Activated T-cell treated with anti-CD3 and anti-CD28 coated beads, Interleukin-2, amount 50 U/mL, for 48 hours (primary cell): ENCODE data around the gene CCNB1IP1.
A peak's percentile ranks its signal among the peaks of the same experiment; 100 is the strongest.
"Not testable (repeated sequence)": the region's sequence is repeated elsewhere in the genome, so short reads cannot be mapped to it uniquely, and the experiment has no call there.

Experiments used
- DNase-seq, 2 experiments: peaks; one replicate each; pipeline ENCODE4 v3.0.0-alpha.2; 2020

The CCNB1IP1 gene

DNA sequence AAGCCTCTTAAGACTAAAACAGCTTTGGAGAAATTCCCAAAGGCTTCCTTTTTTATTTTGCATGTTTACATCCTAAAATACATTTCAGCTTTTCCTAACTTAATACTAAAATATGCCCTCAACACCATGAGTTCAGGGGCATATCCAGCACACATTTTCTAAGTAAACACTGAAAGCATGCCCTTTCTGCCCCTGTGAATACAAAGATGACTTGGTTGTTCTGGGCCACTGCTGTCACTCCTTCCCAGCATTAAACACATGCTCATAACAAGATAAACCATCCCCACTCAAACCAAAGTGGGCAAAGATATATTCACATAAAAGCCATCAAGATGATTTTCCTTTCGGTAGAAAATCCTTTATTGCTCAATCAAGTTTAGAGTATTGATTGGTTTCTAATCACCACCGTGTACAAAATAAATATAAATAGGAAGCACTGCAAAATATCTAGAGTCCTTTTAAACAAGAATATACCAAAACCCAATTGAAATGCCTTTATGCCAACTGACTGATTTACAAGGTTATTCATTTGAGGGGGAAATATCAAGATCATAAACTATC is 1.9 kb downstream of the CCNB1IP1 start:
- no peak for DNase-seq

DNA sequence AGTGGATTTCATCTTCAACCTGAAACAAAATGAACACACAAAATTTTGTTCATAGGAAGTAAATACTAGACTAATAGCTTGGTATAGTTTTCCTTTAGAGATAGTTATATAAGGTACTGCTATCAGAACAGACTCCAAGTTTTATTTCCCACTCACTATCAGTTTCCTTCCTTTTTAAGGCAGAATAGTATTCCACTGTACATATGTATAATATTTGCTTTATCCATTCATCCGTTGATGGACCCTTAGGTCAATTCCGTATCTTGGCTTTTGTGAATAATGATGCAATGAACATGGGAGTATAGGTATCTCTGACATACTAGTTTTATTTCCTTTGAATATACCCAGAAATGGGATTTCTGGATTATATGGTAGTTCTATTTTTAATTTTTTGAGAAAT is 3.7 kb downstream of the CCNB1IP1 start:
- no peak for DNase-seq

DNA sequence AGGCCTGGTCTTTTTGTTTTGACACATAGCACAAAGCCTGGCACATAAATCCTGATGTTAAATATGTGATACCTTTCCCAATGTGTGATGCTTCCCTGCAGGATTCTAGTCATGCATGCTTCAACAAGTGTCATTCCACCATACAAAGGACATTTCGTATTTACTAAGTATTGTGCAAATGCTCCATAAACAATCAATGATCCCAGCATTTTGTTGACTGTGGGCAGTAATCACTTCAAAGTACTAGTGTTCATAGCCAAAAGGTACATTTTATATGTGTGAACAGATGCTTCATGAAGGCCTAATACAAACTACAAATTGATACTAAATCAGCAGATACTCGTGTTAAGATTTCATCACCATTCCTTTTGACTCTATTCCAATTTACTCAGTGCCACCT is 4.4 kb downstream of the CCNB1IP1 start:
- DNase-seq = no peak

DNA sequence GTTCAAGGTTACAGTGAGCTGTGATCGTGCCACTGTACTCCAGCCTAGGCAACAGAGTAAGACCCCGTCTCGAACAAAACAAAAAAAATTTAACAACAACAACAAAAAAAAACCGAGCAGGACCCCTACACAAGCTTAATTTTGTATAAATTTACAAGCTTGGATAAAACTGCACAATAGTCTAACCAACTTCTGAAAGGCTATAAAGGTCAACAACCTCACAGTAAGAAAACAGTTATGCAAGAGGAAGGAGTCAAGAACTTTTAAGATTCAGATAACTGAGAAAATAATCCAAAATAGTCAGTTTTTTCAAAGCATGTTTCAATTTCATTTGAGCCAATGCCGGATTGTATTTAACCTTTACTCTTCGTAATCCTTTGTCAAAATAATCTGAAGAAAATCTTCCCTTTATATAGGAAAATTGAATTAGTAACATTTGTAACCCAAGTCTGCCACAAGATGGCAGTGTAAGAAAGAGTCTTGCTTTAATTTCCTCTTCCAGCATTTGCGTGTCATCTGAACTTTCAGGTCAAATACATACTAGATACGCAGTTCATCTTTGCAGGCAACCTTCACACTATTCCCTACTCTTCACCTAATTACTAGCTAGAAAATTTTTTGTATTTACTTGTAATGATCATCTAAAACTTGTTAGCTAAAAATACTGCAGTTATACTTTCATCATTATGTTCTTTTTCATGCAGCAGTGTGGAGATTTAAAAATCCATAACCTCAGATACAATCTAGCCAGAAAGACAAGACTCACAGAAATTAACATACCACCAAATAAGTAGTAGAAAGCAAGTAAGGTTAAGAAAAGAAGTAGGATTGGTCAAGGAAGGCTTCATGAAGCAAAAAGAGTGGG is 5.8 kb downstream of the CCNB1IP1 start:
- no peak for DNase-seq

DNA sequence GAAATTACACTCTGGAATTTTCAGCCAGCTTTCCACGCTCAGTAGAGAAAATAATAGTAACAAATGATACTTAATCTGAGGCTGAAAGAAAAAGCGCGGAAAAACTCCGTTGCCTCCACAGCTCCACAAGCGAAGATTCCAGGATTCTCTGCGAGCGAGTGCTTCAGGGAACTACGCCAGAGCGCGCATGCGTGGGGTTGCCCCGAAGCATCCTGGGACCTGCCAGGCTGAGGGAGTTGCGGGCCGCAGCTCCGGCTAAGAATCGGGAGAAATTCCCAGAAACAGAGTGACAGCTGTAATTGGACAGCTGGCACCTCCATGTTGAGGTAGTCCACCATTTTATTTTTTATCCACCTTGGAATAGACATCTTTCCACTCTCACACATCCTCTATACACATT is 15.4 kb downstream of the CCNB1IP1 start:
- DNase-seq = no peak

DNA sequence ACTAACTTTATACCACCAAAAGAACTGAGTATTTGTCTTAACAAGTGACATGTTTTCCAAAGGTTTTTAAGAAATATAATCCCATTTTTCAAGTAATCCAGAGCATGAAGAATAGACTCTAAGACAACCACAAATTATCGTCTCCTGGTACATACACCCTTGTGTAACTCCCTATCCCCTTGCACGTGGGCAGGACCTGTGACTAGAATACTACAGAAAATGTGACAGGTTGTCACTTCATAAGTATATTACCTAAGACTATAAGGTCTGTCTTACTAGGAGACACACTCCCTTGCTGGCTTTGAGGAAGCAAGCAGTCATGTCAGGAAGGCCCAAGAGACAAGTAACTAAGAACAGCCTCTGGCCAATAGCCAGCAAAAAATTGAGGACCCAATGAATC is 19.1 kb downstream of the CCNB1IP1 start:
- DNase-seq = no peak

DNA sequence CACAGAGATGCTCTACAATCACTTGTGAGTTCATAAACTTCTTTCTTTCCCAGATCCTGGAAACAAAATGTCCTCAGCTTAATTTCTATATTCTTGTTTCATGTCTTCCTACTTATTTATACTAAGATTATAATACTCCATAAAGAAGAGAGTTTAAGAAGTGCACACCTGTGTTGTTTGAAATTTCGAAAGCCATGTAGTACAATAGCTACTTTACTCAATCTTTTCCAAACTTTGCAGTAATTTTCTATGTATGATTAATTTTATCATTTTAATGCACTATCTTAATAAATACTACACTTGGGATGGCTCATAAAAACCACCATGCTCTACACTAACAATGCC is 27.0 kb downstream of the CCNB1IP1 start:
- DNase-seq = no peak

DNA sequence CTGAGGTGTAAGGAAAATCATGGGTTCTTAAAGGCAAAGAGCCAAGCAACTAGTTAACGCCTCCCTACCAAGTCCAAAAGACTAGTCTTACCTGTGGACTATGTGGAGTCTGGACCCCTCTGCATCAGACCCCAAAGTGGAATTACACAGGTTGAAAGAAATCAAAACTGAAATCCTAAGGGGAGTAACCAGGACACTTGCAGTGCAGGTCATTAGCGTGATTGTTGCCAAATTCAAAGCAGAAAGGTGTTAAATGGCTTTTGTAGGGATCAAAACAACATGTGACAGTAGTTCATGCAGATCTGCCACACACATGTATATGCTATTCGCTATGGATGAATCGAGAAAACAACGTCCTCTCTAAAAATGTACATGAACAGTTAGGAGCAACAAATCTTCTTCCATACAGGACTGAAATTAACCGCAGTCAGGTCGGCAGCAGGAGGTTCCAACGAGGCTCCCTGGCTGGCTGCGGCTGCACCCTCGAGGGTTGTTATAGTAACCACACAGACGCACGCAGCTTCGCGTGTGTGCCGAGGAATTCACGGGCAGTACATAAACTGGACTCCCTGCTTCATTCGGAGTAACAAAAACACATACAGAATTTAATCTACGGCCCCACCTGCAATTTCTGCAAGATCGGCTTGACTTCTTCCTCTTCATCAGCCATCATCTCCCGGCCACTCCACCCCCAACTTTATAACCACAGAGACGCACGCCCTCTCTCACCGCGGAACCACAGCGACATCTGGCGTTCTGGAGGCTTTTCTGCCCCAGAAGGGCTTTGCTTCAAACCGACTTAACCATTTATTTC is 27.6 kb downstream of the CCNB1IP1 start, which contains the start of gene TTC5:
Gene TTC5, minus strand, starts transcription at position 687 of the 814 bp plus-strand sequence. Its CDS starts 14 bp downstream, at position 673.
- DNase-seq = peak; percentile 93 to 95

DNA sequence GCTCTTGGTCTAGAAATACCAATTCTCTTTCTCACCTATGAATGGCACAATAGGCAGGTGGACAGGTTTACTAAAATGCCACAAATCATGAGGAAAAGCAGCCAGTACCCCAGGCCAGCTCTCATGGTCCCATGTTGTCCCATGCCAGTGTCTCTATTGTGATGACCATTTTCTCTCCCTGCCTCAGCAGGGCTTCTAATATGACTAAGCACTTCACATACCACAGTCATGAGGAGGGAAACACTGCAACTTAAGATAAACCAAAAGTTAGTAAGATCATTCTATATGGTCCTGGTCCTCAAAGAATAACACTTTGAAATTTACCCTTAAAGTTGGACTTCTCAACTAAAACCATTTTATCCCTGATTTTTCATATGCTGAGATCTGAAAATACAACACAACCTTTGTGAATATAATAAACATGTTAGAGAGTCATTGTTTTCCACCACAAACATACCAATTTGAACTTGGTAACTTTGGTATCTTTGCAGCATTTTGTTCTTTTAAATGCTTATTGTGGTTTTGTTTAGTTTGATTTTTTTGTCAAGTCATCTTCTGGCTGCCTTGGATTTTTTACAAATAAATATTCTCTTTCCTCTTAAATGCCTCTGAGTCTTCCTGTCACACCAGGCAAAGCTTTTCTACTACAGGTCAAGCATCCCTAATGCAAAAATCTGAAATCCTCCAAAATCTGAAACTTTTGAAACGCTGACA is 30.9 kb downstream of the CCNB1IP1 start:
- no peak for DNase-seq

DNA sequence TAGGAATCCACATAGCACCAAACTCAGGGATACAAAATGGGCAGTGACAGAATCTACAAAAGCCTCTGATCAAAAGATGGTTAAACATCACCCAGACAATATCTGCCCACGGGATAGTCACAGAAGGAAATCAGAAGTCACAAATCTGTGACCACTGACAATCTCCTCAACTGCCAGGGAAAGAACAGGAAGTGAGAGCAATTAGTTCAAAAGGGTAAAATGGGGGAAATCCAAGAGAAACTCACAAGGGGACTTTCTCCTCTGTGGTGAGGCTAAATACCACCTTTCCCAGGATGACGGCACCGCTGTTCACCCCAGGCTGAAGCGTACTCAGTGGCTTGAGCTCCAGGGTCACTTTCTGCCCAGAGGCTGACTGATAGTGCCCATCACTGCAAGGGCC is 38.0 kb downstream of the CCNB1IP1 start:
- no peak for DNase-seq

DNA sequence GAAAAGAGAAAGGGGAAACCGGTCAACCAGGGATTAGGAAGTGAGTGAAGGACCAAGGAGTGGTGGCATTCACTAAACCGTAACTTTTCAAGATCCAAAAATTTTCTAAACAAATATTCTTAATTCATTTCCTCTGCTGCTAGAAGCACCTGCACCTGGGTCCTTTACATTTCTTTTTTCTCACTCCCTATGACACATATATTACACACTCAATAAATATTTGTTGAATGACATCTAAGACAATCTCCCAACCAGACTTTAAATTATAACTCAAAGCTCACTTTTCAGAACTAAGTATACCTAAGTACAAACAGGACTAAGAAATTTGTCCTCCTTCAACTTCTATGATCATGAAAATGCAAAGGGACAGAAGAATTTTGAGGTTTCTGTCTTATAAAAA is 38.4 kb downstream of the CCNB1IP1 start:
- no peak for DNase-seq

DNA sequence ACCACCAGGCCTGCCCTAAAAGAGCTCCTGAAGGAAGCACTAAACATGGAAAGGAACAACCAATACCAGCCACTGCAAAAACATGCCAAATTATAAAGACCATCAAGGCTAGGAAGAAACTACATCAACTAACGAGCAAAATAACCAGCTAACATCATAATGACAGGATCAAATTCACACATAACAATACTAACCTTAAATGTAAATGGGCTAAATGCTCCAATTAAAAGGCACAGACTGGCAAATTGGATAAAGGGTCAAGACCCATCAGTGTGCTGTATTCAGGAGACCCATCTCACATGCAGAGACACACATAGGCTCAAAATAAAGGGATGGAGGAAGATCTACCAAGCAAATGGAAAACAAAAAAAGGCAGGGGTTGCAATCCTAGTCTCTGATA is 51.1 kb downstream of the CCNB1IP1 start:
- DNase-seq = not testable (repeated sequence)

DNA sequence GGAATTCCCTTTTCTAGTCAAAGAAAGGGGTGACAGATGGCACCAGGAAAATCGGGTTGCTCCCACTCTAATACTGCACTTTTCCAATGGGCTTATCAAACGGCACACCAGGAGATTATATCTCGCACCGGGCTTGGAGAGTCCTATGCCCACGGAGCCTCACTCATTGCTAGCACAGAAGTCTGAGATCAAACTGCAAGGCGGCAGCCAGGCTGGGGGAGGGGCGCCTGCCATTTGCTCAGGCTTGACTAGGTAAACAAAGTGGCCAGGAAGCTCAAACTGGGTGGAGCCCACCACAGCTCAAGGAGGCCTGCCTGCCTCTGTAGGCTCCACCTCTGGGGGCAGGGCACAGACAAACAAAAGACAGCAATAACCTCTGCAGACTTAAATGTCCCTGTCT is 52.8 kb downstream of the CCNB1IP1 start:
- not testable (repeated sequence) for DNase-seq

DNA sequence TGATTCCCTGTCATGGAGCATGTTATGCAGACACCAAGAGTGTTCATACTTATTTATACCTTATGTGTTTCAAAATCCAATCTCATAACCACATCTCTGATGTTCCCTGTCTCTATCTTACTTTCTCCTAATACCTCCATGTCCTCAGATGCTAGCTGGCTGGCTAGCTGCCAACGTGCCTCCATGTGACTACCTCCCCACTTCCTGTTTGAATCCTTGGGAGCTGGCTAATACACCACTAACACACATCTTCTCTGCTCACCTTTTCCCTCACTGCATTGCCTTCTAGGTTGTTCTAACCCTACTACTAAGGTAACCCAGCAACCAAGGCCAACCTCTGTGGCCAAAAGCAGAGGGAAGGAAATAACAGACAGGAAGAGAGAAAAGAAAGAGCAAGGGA is 54.7 kb downstream of the CCNB1IP1 start:
- no peak for DNase-seq

DNA sequence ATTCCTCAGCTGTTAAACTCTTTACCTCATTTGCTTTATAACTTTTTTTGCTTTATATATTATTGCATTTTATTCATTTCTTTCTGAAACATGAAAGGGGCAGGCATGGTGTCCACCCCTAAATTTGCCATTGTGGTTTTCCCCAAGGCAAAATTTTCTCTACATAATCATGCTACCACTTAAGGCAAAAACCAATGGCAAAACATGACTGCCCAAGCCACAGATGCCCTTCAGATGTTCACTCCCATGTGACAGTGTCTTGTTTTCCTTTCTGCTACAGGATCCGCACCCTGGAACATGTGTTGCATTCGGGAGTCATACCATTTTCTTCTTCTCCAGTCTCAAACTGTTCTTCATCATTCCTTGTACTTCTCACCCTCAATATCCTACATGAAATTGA is 55.7 kb downstream of the CCNB1IP1 start:
- no peak for DNase-seq

DNA sequence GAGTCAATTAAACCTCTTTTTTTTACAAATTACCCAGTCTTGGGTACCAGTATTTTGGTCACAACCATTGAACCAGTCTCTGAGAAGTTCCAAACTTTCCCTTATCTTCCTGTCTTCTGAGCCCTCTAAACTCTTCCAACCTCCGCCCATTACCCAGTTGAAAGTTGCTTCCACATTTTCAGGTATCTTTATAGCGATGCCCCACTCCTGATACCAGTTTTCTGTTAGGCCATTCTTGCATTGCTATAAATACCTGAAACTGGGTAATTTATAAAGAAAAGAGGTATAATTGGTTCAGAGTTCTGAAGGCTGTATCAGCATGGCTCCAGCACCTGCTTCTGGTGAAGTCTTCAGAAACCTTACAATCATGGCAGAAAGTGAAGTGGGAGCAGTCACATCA is 59.0 kb downstream of the CCNB1IP1 start:
- no peak for DNase-seq

DNA sequence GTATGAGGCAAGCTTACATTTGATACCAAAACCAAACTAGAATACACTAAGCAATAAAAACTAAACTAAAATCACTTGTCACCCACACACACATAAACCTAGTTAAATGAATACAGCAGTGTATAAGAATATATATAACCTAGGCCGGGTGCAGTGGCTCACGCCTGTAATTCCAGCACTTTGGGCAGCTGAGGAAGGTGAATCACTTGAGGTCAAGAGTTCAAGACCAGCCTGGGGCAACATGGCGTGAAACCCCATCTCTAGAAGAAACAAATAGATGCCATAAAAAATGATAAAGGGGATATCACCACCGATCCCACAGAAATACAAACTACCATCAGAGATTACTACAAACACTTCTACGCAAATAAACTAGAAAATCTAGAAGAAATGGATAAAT is 68.7 kb downstream of the CCNB1IP1 start:
- not testable (repeated sequence) for DNase-seq

DNA sequence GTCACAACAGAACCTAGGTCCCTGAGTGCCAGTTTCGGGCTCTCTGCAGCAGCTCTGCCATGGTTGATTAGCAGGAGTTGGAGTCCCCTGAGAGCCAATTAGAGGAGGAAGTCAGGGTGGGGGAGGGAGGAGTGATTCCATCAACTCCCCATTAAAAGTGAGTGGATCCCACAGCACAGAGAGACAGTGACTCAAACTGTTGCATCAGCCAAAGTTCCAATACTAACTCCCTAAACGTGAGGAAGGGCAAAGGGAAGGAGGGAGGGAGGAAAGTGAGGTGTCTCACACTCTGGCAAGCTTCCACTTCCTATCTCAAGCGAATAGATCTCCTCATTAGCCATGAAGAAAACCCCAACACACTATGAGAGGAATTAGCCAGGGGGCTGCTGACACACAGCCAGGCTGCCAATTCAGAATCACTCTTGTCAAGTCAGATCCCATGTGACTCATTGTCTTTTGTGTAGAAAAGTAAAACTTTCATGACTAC is 70.4 kb downstream of the CCNB1IP1 start:
- DNase-seq = no peak
